Measurements from ENCODE around the gene CLCNKB. TPM values are rescaled to one million over a fixed set of nuclear protein-coding genes. Genes with fewer than 3 reads are reported as not detected.

Gene CLCNKB
- total and polyA plus RNA-seq, 2 of the 13 experiments (the other 11 are each of a cell fraction or from before 2014, with no cell fraction given): 0.04 TPM; not detected in 1

DNA sequence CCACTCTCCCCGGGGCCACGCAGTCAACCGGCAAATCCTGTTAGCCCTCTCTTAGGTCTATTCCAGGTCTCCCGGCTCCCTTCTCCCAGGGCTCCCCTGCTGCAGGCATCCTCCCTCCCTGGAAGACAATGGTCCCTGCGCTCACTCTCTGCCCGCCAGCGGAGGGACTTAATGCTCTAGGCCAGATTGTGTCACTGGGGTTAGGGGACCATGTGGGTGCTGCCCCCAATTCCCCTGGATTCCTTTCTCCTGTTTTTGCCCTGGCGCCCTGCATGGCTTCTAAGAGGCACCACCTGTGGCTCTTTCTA lies 21.6 kb downstream of the CLCNKB start (continued):
- TF ChIP-seq PRPF4 (IDR thresholded peaks at IDR 0.05; ENCODE audit: low read depth, low read length, poor library complexity, severe bottlenecking): no peak
- TF ChIP-seq, protein P1, sequence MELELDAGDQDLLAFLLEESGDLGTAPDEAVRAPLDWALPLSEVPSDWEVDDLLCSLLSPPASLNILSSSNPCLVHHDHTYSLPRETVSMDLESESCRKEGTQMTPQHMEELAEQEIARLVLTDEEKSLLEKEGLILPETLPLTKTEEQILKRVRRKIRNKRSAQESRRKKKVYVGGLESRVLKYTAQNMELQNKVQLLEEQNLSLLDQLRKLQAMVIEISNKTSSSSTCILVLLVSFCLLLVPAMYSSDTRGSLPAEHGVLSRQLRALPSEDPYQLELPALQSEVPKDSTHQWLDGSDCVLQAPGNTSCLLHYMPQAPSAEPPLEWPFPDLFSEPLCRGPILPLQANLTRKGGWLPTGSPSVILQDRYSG (CRISPR knock-in tag; IDR thresholded peaks at IDR 0.05): no peak

DNA sequence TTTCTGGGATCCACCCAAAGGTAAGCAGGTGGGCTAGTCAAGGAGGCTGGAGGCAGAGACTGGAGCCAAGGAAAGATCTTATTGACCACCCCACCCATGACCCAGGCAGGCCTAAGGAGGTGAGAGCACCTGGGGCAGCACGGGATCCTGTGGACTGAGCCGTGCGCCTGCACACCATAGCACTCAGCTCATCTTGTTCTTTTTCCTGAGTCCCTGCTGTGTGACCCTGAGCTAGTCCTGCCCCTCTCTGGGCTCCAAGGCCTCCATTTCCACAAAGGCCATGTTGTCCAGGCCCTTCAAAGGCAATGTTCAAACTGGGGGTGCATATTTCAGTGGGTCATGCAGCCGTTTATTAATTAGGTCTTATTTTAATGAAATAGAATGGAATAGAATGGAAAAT lies 22.7 kb downstream of the CLCNKB start:
- Histone ChIP-seq H3K27me3 (ENCODE audit: control insufficient read depth in 1 of 2, insufficient read depth in 2 of 2, low read length in 2 of 2) (peaks cover 7 to 65% of the 10 kb centered on the region in 2 experiments), H3K9me3 (ENCODE audit: low read length) (no peaks in the 10 kb centered on the region), H2AFZ (ENCODE audit: low read length) (no peak overlapping the region), H3K27ac (ENCODE audit: extremely low read length, insufficient read depth, low read length) (no peak overlapping the region), H4K20me1 (ENCODE audit: insufficient read depth, low read length) (no peaks in the 10 kb centered on the region), H3K79me2 (ENCODE audit: insufficient read depth, low read length) (no peaks in the 10 kb centered on the region), H3K36me3 (replicated peaks in 1 of 2; ENCODE audit: control insufficient read depth in 1 of 2, insufficient read depth in 2 of 2, low read length in 2 of 2) (no peaks in the 10 kb centered on the region), H3K9ac (ENCODE audit: insufficient read depth, low read depth, low read length) (no peak overlapping the region), H3K4me3 (replicated peaks in 1 of 3; ENCODE audit: insufficient read depth in 1 of 3, low read depth in 2 of 3, low read length in 3 of 3) (no peak overlapping the region), H3K4me1 (ENCODE audit: insufficient read depth, low read length) (peaks cover 40% of the 10 kb centered on the region), H3K4me2 (ENCODE audit: low read depth, low read length) (no peak overlapping the region)
- no TSS peak for BruUV-seq (replicated peaks)
- TF ChIP-seq, protein P2, sequence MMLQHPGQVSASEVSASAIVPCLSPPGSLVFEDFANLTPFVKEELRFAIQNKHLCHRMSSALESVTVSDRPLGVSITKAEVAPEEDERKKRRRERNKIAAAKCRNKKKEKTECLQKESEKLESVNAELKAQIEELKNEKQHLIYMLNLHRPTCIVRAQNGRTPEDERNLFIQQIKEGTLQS (CRISPR knock-in tag; IDR thresholded peaks at IDR 0.05): no peak
- TF ChIP-seq KLF15 (CRISPR knock-in tag; IDR thresholded peaks at IDR 0.05; ENCODE audit: borderline replicate concordance): no peak
- TF ChIP-seq ZNF570 (CRISPR knock-in tag; IDR thresholded peaks at IDR 0.05; ENCODE audit: borderline replicate concordance): no peak
- peak; percentile 98 for TF ChIP-seq ZNF768 (CRISPR knock-in tag; IDR thresholded peaks at IDR 0.05)
- no peak for TF ChIP-seq CREB1 (IDR thresholded peaks at IDR 0.05)
- no peak for TF ChIP-seq CREB1 (CRISPR knock-in tag; IDR thresholded peaks at IDR 0.05)
- no peak for TF ChIP-seq TAF1 (CRISPR knock-in tag; IDR thresholded peaks at IDR 0.05)
- no peak for TF ChIP-seq RARA (CRISPR knock-in tag; IDR thresholded peaks at IDR 0.05)
- TF ChIP-seq AHR (CRISPR knock-in tag; IDR thresholded peaks at IDR 0.05): no peak
- TF ChIP-seq ZNF382 (CRISPR knock-in tag; IDR thresholded peaks at IDR 0.05; ENCODE audit: borderline replicate concordance): no peak
- TF ChIP-seq, protein P3, sequence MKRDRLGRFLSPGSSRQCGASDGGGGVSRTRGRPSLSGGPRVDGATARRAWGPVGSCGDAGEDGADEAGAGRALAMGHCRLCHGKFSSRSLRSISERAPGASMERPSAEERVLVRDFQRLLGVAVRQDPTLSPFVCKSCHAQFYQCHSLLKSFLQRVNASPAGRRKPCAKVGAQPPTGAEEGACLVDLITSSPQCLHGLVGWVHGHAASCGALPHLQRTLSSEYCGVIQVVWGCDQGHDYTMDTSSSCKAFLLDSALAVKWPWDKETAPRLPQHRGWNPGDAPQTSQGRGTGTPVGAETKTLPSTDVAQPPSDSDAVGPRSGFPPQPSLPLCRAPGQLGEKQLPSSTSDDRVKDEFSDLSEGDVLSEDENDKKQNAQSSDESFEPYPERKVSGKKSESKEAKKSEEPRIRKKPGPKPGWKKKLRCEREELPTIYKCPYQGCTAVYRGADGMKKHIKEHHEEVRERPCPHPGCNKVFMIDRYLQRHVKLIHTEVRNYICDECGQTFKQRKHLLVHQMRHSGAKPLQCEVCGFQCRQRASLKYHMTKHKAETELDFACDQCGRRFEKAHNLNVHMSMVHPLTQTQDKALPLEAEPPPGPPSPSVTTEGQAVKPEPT (CRISPR knock-in tag; IDR thresholded peaks at IDR 0.05; ENCODE audit: low read depth): no peak
- peak; percentile 66 for TF ChIP-seq ZMYM3 (CRISPR knock-in tag; IDR thresholded peaks at IDR 0.05)
- TF ChIP-seq ASH2L (IDR thresholded peaks at IDR 0.05; ENCODE audit: insufficient read length, low read depth, low read length): no peak
- TF ChIP-seq, protein P4, sequence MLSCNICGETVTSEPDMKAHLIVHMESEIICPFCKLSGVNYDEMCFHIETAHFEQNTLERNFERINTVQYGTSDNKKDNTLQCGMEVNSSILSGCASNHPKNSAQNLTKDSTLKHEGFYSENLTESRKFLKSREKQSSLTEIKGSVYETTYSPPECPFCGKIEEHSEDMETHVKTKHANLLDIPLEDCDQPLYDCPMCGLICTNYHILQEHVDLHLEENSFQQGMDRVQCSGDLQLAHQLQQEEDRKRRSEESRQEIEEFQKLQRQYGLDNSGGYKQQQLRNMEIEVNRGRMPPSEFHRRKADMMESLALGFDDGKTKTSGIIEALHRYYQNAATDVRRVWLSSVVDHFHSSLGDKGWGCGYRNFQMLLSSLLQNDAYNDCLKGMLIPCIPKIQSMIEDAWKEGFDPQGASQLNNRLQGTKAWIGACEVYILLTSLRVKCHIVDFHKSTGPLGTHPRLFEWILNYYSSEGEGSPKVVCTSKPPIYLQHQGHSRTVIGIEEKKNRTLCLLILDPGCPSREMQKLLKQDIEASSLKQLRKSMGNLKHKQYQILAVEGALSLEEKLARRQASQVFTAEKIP (CRISPR knock-in tag; IDR thresholded peaks at IDR 0.05; ENCODE audit: borderline replicate concordance): no peak
- TF ChIP-seq, protein P5, sequence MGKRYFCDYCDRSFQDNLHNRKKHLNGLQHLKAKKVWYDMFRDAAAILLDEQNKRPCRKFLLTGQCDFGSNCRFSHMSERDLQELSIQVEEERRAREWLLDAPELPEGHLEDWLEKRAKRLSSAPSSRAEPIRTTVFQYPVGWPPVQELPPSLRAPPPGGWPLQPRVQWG (CRISPR knock-in tag; IDR thresholded peaks at IDR 0.05; ENCODE audit: borderline replicate concordance, low read depth): no peak
- in situ Hi-C loops (cut with HindIII; ENCODE audit: extremely low pct_ligation_motif_present, low pct_unique_long_range_greater_than_20kb): no loop called here
- POLR2A ChIA-PET: no interaction called here
- CTCF ChIA-PET (ENCODE audit: low intra/inter-chr PET ratio, low total read pairs): no interaction called here
- no peak for ATAC-seq
- no peak for DNase-seq (ENCODE audit: low spot score)
- intact Hi-C loops (cut with micrococcal nuclease; ENCODE audit: unreplicated experiment): no loop called here
- 0% methylated on average over 1 of the region's 4 CpGs for WGBS (ENCODE audit: low lambda C conversion rate)
- FAIRE-seq: no peak

All from HepG2 (cell line).